ENCODE data around the gene ACO1.
A peak's percentile ranks its signal among the peaks of the same experiment; 100 is the strongest.

Gene ACO1

DNA sequence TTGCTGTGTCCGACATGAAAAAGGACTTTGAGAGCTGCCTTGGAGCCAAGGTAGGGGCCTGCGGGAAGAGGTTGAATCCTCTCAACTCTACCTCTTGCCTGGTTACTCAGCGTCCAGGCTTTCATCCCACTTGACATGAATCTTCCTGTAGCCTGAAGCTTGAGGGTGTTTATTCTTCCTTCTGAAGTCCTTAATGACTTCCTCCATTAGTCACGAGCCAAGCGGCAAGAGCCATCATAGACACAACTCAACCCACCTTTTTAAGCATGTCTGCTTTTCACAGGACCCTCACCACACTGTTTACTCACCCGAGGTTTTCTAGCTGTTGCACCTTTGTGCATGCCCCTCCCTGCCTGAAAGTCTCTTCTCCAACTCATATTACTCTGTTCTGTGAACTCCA is 40.2 kb downstream of the ACO1 start:
- DNase-seq, result no peak

DNA sequence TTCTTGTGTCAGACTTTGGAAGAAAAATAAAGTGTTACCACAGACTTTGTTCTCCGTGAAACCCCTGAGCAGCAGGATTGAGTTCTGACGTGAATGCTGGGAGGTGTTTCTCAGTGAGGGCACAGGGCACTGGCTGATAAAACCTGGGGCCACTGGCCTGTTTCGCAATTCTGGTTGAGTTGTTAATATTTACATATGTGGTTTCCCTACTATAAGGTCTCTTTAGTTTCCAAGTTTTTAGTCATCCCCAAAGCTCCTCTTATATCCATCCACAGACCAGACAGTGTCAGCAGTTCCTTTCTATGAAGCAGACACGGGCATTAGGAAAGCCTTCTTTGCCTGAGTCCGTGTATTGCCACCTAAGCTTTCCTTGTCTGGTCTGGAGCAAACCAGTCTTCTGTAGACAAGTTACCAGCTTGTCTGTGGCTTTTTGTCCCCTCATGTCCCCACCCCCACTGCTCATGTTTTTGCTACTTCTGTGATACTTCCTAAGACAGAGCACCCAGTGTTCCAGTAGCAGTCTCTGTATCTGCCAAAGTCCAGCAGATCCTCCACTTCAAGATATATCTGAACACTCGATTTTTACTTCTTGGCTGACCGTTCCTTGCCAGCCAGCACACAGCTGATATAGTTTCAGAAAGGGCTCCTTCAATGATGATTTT is 42.0 kb downstream of the ACO1 start:
- DNase-seq, result no peak

DNA sequence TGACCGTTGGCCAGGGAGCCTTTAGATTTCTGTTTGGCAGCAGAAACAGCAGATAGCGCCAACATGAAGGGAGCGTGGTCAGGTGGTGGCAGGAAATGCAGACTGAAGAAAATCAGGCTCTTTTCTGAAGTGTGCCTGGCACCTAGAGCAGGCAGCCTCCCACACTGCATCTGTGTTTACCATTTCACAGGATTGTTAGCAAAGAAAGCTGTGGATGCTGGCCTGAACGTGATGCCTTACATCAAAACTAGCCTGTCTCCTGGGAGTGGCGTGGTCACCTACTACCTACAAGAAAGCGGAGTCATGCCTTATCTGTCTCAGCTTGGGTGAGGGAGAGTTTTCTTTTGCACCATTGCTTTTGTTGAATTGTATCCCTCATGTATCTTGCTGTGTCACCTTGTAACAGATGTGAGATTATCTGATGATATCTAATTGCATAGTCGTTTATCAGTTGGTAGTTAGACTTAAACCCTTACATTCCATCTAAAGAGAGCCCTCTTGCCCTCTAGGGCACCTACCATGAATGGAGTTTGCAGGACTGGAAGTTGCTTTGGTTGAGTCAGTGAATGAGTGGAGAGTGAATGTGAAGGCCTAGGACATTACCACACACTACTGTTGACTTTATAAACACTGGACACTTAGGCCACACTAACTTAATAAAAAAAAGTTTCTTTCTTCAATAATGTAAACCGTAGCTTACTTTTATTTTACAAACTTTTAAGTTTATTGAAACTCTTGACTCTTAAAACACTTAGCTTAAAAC is 42.8 kb downstream of the ACO1 start:
- no peak for DNase-seq

DNA sequence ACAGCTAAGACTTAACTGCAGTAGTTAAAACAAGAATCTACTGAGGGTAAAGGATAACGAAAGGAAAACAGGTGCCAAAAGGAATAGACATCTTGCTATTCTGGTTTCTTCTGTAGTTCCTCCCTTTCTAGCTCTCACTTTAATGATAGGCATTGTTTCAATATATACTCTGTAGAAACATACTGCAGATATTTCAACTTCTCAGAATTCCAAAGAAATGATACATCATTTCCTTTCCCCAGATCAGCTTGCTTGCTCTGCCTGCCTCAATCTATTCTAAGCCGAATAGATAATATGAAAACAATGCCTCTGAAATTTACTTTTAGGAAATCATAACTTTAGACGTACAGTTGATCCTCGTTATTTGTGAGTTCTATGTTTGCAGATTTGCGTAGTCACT is 46.3 kb downstream of the ACO1 start:
- no peak for DNase-seq

DNA sequence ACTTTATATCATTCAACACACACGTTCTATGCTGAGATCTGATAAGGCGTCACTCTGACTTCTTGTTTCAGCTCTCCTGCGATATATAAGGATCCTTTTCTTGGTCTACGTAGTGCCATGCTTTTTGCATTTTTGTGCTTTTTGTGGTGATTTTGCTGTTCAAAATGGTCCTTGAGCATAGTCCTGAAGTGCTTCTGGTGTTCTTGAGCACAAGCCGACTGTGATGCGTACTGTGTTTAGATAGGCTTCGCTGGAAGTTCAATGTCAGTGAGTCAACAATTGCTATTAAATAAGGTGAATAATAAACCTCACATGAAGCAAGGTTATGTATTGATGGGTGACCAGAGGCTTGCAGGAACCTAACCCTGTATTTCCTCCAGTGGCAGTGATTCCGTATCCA is 46.8 kb downstream of the ACO1 start:
- DNase-seq, result no peak

DNA sequence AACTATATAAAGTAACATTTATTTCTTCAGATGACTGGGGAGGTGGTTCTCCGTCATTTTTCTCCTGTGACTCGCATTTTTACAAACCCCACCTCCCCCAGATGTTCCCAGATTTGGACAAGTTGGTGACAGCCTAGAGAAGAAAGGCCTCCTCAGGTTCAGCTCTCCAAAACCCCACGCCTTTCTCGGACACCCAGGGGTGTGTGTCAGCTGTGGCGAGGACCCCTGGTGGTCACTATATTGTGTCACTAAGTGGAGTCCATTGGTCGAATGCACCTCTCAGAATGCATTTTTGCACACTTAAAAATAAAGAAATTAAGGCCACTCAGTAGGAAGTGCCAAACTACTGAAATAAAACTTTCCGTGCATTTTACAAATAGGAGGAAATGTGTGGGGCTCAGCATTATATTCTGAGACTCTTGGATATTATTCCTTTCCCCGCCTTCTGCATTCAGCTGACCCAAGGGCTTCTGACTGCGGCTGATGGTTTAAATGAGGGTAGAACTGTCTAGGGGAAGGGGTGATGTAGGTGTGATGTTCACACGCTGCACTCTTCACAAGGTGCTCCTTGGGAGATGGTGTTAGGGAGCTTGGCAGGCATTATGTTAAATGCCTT is 47.6 kb downstream of the ACO1 start:
- DNase-seq, result peak in 1 of 2 donors; percentile 1

DNA sequence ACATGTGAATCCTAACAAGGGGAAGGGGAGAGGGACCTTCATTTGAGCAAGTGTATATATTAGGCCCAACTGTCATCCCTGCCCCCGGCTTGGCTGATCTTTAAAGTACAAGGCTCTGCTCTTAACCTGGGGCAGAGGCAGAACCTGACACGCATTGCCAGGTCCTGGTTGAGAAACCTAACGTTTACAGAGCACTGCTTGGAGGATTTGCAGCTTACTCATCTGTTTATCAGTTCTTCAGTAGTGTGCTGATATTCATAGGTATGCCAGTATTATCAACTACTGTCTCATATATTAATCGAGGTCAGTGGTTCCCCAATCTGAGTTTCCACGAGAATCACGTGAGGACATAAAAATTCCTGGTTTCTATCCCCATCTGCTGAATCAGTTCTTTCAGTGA is 50.4 kb downstream of the ACO1 start:
- no peak for DNase-seq

DNA sequence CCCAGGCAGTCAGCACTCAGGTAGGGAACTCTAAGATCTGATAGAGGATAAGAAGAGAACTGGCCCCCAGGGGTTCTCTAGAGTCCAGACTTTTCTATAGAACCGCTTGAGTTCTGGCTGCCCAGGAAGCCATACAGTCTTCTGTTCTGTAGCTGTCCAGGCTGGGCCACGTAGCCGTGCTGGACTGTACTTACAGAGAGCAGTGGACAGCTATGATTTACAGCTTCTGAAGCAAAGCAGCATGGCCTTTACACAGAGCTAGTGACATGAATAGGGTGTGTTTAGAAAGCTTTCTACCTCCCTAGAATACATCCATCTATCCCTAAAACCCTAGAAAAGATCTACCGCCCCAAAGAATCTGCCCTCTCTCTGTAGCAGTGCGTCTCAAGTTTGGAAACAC is 57.2 kb downstream of the ACO1 start:
- DNase-seq, result no peak

DNA sequence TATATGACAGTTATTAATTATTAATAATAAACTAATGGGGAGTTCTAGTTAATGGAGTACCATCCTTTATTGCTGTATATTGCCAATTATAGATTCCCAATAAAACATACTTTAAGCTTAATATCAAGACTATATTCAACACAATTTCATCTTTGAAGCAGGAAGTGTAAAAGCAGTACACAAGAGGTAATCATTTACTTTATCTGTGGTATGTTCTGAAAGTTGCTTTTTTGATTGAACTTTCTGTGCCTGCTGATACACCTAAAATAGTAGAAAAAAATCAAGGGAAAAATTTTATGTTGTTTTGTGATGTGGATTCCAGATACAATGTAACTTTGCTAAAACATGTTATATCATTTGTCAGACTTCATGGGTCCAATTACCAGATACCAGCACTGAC is 58.0 kb downstream of the ACO1 start:
- no peak for DNase-seq

DNA sequence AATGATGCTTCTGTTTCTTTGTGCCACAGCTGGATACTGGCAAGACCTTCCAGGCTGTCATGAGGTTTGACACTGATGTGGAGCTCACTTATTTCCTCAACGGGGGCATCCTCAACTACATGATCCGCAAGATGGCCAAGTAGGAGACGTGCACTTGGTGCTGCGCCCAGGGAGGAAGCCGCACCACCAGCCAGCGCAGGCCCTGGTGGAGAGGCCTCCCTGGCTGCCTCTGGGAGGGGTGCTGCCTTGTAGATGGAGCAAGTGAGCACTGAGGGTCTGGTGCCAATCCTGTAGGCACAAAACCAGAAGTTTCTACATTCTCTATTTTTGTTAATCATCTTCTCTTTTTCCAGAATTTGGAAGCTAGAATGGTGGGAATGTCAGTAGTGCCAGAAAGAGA is 65.5 kb downstream of the ACO1 start:
- DNase-seq, result no peak

DNA sequence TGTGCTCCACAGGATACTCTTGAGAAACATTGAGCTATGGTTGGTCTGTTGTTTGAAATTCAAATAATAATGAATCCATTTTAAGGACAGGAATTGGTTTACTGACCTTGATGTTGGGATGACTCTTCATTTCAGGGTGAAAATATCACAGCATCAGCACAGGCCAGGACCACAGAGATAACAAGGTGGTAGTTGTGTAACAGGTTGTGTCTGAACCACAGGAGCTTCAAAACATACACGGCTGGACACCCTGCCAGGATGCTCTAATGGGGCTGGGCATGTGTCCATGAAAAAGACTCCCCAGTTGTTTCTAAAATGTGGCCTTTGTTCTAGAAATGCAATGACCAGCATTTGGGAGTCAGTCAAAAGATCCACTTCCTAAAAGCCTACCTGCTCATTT is 69.8 kb downstream of the ACO1 start:
- DNase-seq, result no peak

DNA sequence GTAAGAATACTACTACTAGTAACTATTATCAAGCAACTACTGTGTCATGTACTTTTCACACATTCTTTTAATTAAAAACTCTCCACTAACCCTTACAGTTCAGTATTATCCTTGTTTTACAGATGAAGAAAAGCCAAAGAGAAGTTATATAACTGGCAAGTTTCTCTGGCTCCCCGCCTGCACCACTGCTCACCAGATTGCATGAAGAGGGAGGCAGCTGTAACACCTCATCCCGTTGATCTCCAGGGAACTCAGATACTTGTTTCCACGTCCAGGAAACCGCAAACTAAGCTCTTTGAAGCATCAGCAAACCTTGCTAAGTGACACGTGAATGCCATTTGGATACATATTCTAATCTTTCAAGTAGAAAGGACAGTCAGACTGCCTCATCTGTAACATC is 71.3 kb downstream of the ACO1 start:
- DNase-seq, result no peak

DNA sequence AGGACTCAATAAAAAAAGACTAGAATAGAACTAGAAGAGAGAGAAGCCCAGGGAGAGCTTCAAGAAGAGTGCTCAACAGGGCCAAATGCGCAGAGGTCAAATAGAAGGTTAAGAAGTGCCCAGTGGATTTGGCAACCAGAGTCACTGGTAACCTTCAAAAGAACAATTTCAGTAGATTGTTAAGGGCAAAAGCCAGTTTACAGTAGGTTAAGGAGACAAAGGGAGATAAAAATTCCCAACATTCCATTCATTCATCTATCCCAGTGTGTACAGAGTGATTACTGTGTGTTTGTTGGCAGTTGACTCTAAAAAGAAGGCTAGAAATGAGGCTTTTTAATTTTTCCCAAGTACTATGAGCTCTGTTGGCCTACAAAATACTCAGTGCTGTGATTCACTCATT is 72.1 kb downstream of the ACO1 start:
- DNase-seq, result no peak

DNA sequence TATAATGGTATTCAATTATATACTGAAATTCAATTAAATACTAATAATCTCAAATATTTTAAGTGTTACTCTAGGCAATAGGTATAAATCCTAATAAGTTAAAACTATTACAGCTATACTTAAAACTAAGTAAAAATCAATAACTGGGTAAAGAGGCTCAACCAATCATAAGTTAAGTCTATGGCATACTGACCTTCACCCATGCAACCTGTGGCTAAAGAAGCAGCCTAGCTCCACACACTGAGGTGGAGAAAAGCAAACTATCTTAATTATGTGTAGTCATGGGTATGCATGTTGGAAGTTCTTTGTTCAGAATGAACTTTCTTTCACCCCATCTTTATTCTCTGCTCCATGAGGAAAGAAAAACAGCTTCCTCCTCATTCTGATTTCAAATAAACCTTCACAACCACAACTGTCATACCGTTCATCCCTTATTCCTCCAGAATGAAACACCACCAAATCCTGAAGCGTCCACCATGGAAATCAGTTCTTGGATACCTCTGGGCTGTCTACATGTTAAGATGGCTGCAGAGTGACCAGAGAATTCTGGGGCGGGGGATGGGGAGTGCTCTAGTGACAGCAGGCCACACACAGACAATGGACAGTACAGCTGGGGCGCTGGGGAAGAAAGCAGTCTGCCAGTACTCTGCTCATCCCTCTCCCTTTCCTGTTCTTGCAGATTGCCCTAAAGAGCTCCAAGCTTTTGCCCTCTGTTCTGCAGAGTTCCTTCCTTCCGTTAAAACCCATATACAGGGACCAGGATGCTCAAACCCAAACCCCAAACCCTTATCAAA is 79.3 kb downstream of the ACO1 start:
- no peak for DNase-seq

DNA sequence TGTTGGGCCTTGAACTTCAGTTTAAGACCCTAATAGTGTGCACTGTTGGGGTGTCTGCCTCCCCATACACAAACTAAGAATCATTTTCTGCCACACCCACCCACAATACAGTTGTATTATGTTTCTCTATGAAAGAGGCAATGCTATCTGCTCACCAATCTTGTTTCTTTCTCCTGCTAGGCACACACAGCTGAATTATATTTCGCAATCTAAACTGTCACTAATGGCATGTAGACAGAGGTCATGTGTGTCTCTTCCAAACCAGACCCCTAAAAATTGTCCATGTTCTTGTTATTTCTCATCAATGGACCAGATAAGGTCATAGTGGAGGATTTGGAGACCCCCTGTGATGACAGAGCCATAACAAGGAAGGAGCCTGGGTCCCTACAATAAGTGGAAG is 84.3 kb downstream of the ACO1 start:
- no peak for DNase-seq

DNA sequence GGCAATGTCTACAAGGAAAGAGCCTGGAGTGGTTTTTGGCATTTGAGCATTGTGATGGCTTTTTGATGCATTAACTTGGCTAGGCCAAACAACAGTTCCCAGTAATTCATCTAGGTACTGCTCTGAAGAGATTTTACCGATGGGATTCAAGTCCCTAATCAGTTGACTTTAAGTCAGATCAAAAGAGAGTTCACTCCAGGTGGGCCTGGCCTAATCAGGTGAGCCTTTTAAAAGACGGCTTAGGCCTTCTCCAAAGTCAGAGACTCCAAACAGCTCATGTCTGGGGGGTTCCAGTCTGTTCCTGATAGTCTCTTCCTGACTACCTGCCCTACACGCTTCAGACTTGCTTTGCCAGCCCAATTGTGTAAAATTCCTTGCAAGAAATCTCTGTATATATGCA is 87.9 kb downstream of the ACO1 start:
- DNase-seq, result no peak

DNA sequence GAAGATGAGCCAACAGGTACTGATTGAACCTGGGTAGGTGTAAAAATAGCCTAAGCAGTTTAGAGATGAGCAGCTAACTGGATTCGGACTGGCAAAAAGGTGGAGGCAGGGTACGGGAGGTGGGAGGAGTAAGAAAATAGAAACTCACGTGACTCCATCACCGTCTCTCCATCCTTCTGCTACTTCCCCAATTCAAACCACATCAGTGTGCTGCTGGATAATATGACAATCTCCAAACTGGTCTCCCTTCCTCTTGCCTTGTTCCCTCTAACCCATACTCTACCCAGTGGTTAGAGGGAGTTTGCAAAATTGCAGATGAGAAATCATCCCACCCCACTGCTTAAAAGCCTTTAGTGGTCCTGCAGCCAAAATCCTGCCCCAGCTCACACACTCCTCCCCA is 98.9 kb downstream of the ACO1 start:
- DNase-seq, result no peak

DNA sequence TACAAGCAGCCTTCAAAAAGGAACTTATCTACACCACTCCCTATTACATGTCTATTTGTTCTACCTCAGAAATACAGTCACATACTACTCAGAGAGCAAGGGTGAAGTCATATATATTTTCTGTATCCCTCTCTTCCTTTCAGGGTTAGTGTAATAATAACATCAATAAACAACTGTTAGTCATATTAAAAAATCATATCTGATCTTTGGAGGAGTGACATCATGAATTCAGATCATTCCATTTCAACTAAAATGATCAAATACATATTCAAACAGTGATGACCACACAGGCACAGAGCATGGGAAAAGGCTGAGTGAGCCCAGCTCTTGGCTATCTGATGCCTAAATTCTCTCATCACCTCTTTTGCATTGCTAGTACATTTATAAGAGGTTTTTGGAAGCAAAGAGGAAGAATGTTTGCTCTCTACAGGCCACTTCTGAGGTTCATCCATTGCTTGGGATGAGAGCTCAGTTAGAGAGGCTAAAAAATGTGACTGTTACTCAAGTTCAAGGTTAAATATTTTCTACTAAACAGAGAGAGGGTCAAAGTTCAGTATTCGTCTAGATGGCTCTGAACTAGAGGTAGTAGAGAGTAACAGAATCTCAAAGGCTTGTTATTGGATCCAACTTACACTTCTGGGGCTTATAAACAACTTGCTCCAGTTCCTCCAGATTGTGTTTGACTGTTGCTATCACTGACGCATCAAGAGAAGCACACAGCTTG is 102.6 kb downstream of the ACO1 start:
- no peak for DNase-seq

DNA sequence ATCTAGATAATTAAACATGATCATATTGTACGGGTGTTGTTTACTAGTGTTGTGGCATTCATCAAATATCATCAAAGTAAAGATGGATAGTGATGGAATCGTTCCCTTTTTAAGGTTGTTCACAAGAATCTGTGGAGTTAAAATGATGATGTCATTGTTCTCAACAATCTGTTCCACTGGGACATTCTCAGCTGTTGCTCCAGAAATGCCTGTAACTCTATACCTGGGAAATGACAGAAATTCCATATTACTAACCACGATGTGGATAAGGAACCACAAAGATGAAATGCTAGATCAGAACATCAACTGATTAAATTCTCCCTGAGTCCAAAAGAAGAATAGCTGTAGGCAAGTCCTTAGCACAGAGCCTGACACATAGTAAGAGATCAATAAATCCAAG is 103.5 kb downstream of the ACO1 start:
- DNase-seq, result no peak

DNA sequence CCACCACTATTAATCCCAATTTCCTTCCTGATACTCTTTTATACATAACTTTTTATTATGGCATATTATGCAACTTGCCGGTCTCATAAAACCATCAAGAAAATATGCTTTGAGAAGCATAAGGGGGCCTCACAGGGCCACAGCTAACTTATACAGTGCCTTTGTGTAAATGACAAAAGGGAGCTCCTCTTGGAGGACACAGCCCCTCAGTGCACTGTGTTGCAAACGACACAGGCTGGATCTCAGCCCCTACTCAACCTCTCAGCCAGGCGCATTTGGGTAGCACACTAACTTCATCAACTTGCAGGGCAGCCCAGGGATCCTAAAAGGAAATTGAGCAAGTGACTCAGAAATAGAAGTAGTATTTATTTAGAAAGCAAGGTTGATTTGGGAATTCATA is 106.2 kb downstream of the ACO1 start:
- DNase-seq, result no peak

DNA sequence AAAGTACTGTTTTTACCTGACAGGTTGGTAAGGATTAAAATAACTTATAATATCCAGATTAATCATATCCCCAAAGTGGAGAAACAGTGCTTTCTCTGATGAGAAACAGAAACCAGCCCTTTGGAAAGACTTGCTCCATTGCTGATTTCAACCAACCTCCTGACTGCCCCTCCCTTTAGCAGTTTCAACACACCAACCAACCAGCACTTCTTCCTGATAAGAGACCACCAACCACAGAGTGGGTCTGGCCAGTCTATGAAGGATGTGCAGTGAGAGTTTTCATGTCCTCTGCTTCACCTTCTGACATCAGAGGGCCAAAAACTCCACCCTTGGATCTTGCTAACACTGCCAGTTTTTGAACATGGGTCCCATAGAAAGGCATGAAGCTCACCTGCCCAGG is 113.5 kb downstream of the ACO1 start:
- no peak for DNase-seq

DNA sequence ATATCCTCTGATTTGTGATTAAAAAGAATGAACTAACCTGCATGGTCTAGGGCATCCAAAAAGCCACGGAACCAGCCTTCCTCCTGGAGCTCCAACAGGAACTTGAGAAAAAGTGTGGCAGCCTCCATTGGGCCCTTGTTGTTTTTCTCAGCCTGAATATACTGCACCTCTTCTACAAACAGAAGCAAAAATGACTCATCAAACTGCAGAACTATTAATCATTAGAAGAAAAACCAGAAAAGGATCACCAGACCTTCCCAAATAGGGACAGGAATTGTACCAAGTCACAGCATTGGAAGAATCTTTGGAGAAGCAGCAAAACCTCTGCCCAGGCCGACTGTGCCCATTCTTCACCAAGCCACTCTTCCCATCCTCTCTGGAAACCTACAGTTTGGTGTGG is 116.3 kb downstream of the ACO1 start:
- no peak for DNase-seq

DNA sequence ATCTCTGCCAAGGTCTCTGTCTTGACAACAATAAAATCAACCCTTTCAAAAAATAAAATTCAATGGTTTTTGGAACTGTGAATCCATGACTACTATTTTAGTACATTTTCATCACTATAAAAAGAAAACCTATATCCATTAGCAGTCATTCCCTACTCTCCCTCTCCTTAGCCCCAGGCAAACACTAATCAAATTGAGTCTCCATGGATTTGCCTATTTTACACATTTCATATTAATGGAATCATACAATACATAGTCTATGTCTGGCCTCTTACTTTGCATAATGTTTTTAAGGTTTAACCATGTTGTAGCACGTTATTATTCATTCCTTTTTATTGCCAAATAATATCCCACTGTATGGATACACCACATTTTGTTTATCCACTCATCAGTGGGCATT is 117.4 kb downstream of the ACO1 start:
- no peak for DNase-seq
